ENCODE results near the gene AXIN1.

DNA sequence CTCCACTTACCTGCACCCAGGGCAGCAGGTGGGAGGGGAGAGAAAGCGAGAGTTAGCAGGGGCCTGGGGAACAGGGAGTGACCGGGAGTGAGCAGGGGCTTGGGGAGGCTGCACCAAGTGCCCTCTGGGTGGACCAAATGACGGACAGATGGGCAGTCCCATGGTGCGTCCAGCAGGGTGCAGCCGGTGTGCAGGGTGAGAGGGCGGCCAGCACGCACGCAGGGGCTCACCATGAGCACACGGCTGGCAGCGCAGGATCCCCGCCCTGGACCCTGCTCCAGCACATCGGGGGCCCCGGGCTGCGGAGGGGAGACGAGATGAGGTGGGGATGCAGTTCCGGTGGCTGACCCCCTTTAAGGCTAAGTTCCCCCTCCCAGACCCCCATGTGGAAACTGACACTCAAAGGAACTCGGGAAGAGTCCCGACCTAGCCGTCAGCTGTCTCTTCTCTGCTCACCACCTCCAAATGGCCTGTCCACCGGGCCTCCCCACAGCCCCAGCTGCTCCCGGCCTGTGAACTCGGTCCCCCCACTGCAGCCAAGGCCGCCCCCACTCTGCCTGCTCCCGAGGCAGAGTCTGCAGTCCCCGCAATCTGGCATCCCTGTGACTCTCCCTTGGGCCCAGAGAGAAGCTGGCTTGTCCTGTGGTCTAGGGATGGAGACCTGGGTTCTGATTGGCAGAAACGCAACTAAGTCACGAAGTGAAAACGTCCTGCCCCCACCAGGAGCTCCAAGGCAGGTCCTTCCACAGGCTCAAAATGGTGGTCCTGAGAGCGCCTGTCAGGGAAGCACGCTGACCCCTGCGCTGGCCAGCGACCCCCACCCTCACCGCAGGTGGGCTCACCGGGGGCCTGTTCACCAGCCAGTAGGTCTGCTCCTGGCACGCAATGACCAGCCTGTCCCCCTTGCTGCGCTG lies 79.6 kb downstream of the AXIN1 start:
- TF ChIP-seq POLR2A (IDR thresholded peaks at IDR 0.05) (no peak), CTCF (IDR thresholded peaks at IDR 0.05) (no peak)

All from thyroid gland (tissue), 4 donors.